ENCODE measurements around the gene ATXN7L3. TPM values are rescaled to one million over a fixed set of nuclear protein-coding genes. Genes with fewer than 3 reads are reported as not detected.

ATXN7L3 gene
- total and polyA plus RNA-seq, 9 of the 15 experiments (the other 6 are each of a cell fraction or from before 2014, with no cell fraction given) = 0.62 to 66.1 (median 33.2) TPM

- TF ChIP-seq, protein P1, sequence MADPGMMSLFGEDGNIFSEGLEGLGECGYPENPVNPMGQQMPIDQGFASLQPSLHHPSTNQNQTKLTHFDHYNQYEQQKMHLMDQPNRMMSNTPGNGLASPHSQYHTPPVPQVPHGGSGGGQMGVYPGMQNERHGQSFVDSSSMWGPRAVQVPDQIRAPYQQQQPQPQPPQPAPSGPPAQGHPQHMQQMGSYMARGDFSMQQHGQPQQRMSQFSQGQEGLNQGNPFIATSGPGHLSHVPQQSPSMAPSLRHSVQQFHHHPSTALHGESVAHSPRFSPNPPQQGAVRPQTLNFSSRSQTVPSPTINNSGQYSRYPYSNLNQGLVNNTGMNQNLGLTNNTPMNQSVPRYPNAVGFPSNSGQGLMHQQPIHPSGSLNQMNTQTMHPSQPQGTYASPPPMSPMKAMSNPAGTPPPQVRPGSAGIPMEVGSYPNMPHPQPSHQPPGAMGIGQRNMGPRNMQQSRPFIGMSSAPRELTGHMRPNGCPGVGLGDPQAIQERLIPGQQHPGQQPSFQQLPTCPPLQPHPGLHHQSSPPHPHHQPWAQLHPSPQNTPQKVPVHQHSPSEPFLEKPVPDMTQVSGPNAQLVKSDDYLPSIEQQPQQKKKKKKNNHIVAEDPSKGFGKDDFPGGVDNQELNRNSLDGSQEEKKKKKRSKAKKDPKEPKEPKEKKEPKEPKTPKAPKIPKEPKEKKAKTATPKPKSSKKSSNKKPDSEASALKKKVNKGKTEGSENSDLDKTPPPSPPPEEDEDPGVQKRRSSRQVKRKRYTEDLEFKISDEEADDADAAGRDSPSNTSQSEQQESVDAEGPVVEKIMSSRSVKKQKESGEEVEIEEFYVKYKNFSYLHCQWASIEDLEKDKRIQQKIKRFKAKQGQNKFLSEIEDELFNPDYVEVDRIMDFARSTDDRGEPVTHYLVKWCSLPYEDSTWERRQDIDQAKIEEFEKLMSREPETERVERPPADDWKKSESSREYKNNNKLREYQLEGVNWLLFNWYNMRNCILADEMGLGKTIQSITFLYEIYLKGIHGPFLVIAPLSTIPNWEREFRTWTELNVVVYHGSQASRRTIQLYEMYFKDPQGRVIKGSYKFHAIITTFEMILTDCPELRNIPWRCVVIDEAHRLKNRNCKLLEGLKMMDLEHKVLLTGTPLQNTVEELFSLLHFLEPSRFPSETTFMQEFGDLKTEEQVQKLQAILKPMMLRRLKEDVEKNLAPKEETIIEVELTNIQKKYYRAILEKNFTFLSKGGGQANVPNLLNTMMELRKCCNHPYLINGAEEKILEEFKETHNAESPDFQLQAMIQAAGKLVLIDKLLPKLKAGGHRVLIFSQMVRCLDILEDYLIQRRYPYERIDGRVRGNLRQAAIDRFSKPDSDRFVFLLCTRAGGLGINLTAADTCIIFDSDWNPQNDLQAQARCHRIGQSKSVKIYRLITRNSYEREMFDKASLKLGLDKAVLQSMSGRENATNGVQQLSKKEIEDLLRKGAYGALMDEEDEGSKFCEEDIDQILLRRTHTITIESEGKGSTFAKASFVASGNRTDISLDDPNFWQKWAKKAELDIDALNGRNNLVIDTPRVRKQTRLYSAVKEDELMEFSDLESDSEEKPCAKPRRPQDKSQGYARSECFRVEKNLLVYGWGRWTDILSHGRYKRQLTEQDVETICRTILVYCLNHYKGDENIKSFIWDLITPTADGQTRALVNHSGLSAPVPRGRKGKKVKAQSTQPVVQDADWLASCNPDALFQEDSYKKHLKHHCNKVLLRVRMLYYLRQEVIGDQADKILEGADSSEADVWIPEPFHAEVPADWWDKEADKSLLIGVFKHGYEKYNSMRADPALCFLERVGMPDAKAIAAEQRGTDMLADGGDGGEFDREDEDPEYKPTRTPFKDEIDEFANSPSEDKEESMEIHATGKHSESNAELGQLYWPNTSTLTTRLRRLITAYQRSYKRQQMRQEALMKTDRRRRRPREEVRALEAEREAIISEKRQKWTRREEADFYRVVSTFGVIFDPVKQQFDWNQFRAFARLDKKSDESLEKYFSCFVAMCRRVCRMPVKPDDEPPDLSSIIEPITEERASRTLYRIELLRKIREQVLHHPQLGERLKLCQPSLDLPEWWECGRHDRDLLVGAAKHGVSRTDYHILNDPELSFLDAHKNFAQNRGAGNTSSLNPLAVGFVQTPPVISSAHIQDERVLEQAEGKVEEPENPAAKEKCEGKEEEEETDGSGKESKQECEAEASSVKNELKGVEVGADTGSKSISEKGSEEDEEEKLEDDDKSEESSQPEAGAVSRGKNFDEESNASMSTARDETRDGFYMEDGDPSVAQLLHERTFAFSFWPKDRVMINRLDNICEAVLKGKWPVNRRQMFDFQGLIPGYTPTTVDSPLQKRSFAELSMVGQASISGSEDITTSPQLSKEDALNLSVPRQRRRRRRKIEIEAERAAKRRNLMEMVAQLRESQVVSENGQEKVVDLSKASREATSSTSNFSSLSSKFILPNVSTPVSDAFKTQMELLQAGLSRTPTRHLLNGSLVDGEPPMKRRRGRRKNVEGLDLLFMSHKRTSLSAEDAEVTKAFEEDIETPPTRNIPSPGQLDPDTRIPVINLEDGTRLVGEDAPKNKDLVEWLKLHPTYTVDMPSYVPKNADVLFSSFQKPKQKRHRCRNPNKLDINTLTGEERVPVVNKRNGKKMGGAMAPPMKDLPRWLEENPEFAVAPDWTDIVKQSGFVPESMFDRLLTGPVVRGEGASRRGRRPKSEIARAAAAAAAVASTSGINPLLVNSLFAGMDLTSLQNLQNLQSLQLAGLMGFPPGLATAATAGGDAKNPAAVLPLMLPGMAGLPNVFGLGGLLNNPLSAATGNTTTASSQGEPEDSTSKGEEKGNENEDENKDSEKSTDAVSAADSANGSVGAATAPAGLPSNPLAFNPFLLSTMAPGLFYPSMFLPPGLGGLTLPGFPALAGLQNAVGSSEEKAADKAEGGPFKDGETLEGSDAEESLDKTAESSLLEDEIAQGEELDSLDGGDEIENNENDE (IDR thresholded peaks at IDR 0.05; ENCODE audit: low read depth, low read length) = no peak
- TF ChIP-seq ZNF274 (IDR thresholded peaks at IDR 0.05; ENCODE audit: borderline replicate concordance, low read depth, low read length) (no peak; the same call in 1 of the 2 replicates), ZNF217 (CRISPR knock-in tag; IDR thresholded peaks at IDR 0.05) (no peak), FOXP4 (CRISPR knock-in tag; IDR thresholded peaks at IDR 0.05; ENCODE audit: borderline replicate concordance) (0 out of 2 replicates have a peak, but pooled peaks have one; percentile 84), RBBP5 (IDR thresholded peaks at IDR 0.05; ENCODE audit: borderline replicate concordance, insufficient read depth, low read length, poor library complexity, severe bottlenecking) (peak; percentile 43)
- TF ChIP-seq, protein P2, sequence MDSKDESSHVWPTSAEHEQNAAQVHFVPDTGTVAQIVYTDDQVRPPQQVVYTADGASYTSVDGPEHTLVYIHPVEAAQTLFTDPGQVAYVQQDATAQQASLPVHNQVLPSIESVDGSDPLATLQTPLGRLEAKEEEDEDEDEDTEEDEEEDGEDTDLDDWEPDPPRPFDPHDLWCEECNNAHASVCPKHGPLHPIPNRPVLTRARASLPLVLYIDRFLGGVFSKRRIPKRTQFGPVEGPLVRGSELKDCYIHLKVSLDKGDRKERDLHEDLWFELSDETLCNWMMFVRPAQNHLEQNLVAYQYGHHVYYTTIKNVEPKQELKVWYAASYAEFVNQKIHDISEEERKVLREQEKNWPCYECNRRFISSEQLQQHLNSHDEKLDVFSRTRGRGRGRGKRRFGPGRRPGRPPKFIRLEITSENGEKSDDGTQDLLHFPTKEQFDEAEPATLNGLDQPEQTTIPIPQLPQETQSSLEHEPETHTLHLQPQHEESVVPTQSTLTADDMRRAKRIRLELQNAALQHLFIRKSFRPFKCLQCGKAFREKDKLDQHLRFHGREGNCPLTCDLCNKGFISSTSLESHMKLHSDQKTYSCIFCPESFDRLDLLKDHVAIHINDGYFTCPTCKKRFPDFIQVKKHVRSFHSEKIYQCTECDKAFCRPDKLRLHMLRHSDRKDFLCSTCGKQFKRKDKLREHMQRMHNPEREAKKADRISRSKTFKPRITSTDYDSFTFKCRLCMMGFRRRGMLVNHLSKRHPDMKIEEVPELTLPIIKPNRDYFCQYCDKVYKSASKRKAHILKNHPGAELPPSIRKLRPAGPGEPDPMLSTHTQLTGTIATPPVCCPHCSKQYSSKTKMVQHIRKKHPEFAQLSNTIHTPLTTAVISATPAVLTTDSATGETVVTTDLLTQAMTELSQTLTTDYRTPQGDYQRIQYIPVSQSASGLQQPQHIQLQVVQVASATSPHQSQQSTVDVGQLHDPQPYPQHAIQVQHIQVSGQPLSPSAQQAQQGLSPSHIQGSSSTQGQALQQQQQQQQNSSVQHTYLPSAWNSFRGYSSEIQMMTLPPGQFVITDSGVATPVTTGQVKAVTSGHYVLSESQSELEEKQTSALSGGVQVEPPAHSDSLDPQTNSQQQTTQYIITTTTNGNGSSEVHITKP (IDR thresholded peaks at IDR 0.05; ENCODE audit: partially characterized antibody) = peak; percentile 24
- TF ChIP-seq, protein P3, sequence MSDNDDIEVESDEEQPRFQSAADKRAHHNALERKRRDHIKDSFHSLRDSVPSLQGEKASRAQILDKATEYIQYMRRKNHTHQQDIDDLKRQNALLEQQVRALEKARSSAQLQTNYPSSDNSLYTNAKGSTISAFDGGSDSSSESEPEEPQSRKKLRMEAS (CRISPR knock-in tag; IDR thresholded peaks at IDR 0.05) = peak; percentile 98
These were observed 10.9 kb upstream of the ATXN7L3 start (continued) for GRCh38 chr17:44210342-44211192.

All from K562 (cell line).